GM19023 (cell line): Measurements from ENCODE around the gene GBA2.

Experiments
- ATAC-seq: cut with Tn5 transposase; IDR thresholded peaks from one replicate; pipeline ENCODE4 v1.9.1; 2021; ENCODE audit warnings: mild to moderate bottlenecking, moderate library complexity; ENCODE audit not compliant: unreplicated experiment

The GBA2 gene

DNA sequence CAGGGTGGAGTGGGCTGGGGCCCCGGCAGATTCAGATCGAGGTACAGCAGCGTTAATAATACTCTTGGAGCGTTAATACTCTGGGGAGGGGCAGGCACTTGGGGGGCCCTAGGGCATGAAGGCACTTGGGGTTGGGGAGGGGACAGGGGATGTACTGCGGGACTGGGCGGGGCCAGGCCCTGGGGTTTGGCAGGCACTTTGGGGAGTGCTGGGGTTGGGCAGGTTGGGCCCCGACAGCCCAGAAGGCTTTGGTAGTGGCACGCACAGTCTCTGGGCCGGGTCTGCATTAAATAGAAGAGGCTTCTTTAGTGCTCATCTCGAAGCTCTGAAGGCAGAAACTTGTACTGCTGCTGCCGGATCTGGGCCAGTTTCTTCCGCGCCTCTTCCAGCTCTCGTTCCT, 51.5 kb downstream of the GBA2 start:
- no peak for ATAC-seq

DNA sequence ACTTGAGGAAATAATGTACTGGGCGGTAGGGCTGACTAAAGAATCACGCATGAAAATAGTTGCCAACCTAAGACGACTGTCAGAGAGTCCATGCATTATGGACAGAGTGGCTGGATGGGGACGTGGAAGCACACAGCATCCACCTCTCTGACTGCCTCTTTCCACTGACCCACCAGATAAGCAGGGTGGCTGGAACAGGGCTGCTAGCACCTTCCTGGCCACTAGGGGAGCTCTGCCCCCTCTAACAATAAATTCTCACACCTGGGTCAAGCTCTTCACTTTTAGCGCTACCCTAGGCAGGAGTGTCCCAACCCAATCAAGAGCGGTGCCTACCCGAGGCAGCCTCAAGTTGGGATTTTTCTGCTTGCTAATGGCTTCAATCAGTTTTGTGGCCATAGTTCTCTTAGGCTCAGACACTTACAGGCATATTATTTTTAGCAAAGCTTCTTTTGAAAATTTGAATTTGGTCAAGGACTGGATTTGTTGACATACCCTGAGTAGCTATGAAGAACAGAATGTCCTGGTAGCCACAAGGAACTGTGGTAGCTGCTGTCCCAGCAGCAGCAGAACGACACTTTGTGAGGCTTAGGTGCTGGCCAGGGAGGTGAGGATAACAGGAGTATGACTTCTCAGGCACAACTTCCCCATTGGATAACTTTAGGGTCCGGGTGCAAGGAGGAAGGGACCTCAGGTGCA, 52.4 kb downstream of the GBA2 start:
- ATAC-seq, result peak; percentile 73

DNA sequence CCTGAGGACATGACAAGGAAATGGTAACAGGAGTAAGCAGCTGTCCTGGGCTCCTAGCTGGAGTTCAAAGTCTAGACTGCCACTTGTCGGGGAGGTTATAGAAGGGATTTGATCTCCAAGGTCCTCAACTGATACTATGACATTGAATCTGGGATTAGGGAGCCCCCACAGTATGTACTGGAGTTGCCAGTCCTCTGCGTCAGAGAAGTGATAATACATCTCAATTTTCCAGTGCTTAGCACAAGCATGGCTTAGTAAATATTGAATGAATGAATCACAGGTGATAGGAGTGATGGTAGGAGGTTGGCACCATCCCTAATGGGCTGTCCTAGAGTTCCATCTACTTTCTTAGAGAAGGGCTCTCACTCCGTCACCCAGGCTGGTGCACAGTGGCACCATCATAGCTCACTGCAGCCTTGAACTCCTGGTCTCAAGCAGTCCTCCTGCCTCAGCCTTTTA, 53.1 kb downstream of the GBA2 start:
- ATAC-seq, result no peak

DNA sequence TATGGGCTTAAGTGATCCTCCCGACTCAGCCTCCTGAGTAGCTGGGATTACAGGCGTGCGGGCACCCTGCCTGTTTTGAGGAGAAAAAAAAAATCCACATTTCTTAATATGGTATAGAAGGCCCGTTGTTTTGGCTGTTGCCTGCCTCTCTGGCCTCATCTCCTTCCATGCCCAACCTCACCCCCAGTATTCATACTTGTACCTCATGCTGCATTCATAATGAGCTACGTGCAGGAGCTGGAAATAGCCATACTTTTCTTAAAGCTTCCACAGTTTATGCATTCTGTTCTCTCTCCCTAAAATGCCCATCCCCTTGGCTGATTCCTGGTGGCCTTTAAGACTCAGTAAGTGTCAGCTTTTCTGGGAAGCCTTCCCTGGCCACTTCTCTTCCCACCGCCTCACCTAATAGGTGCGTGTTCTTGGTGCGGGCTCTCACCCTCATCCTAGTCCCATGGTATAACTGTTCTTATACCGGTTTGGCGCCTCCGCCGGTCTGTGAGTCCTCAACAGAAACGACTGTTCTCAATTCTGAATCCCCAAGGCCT, 57.2 kb downstream of the GBA2 start:
- no peak for ATAC-seq

DNA sequence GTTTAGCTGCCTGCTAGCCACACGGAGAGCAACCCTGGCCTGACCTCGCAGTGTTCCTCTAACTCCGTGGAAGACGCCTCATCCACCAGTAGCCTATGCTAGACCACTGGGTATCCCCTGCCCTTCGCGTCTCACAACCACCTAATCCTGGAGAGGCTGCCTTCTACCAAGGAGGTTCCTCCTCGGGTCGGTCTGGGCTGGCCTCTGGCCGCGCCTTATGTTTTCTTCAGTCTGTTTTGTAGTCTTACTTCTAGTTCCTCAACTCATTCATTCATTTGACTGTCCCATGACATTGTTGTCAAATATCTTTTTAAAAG, 57.7 kb downstream of the GBA2 start:
- no peak for ATAC-seq

DNA sequence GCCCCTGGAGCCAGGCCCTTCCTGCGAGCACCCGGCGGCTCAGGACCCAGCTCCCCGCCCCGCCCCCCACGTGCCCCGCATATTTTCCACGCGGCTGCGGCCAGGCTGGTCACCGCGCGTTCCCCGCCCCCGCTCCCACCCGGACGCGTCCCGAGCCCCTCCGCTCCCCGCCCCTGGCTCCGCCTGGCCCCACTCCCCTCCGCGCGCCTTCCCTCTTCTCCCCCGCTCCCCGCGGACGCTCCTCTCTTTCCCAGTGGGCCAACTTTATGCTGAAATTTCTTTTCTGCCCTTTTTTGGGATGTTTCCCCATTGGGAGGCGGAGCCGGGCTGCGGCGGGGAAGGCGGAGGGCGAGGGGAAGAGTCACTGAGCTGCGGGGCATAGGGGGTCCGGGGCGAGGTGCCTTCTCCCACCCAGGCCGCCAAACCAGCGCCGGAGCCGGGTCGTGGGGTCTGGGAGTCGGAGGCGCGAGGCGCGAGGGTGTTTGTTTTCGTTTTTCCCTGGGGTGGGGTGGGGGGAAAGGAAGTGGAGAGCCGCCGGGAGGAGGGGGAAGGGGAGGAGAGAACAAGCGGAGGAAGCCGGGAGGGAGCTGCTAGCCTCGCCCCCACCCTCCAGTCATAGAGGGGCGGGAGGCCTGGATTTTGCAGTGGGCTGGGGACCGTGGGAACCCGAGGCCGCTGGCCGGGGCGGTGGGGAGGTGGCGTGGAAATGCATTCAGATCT, 58.3 kb downstream of the GBA2 start:
- no peak for ATAC-seq

DNA sequence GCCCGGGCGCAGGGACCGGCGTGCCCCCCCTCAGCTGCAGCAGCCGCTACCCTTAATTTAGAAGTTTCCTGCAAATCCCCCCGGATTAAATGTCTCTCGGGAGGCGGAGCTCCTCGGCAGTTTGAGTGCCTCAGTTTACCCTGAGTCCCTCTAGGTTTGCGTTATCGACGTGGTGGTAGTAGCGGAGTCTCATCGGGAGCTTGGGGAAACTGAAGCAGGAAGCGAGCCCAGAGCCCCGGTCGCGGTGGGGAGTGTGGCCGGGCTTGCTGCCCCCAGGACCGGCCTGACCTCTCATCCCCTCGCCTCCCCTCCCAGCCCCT, 58.8 kb downstream of the GBA2 start:
- no peak for ATAC-seq

DNA sequence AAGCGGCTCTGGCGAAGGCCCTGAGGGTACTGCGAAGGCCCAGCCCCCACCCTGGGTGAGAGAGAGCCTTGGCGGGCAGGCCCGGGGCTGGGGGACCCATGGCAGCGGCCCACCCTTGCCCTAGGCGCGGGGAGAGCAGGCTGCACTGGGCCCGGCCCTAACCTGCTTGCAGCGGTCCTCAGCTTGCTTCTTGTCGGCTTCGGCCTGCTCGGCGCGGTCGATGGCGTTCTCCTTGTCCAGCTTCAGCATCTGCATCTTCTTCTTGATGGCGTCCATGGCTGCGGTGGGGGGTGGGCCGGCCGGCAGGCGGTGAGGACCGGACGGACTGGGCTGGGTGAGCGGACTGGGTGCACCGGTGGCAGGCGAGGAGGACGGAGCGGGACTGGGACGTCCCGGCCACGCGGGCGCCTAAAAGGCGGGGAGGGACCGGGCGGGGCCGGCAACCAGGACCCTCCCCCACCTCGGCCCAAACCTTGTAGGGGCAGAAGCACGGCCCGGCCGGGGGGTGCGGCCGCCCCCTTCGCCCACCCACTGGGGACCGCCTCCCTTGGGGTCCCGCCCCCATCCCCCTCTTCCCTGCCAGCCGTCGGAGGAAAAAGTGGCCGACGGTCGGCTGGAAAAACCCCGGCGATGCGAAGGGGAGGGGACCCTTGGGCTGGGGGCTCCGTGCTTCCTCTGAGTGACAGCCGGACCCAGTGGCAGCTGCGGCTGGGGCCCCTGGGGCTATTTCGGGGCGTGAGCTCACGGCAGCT, 59.3 kb downstream of the GBA2 start, which contains the start of gene TPM2:
Gene TPM2 (minus strand): TSS at position 384 of the 752 bp plus-strand sequence. CDS start 108 bp downstream, at position 276.
- ATAC-seq, result no peak

DNA sequence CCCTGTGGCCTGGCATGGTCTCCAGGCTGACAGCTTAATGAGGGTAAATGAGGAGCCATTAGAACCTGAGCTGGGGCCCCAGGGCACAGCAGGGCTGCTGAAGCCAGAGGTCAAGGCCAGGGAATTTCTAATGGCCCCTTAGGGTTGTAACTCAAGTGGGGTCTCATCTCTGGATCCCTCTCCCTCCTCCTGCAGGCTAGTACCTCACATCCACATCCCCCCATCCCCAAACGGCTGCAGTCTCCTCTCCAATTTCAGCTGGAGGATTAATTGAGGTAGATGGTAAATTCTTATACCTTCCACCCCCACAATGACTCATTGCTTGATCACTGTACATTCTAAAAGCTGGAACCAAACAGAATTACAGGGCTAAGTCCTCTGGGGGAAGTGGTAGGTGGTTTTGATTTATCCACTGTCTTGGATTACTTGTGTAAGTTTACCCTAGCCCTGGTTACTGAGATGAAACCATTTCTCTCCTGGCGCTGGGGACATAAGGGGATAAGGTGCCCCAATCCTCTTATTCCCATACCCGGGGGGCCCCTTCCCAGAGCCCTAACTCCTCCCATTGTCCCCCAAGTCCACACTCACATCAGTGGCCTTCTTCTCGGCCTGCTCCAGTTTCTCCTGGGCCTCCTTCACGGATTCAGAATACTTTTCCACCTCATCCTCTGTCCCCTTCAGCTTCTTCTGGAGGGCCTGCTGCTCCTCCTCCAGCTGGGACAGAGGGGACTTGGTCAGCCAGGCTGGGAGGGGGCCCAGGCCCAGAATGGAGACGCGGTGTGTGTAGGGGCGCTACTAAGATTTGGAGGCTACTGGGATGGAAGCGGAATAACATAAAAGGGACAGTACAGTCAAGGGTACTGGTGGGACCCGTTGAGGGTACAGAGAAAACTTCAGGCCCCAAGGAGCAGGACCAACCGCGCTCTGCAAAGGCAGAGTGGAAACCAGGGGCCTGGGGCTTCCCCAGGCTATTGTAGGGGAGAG, 60.2 kb downstream of the GBA2 start:
- ATAC-seq, result no peak

DNA sequence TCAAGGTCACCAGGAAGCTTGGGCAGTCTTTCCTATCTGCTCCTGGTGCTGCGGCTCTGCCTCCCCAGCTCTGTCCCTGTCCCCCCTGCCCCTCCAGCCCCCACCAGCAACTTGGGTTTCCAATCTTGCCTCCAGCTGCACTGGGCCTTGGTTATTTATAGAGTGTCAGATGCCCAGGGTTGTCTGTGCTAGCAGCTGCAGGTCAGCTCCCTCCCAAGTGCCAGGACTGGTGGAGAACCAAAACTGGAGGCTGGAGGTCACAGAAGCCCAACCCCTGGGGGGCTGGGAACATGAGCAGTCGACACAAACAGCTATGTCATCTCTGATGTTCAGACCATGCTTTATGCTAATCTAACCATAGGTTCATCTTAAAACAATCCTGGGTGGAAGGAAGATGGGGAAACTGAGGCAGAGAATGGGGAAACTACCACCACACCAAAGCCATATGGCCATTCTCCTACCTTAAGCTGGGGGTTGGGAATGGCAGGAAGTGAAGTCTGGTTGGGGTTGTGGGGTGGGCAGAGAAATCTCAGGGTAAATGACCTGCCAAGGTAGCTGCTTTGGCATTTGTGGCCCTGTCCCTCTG, 61.0 kb downstream of the GBA2 start:
- no peak for ATAC-seq

DNA sequence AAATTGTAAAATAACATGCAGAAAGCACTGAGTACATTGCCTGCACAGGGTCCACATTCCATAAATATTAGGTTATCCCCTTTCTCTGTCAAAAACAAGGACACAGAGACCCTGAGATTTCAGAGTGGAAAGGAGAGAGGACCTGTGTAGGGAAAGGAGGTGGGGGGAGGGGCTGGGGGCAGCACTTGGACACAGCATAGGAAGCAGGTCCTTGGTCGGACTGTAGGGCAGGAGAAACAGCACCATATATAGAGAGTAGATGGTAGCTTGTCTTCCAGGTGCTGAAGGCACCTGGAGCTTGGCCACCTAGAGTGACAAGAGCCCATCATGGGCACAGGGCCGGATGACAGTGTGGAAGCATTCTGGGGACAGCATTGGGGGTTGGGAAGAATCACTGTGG, 61.7 kb downstream of the GBA2 start:
- ATAC-seq, result no peak
